GM21367 (cell line): Measurements from ENCODE around the gene NEURL3.
"Not testable (repeated sequence)": the region's sequence is repeated elsewhere in the genome, so short reads cannot be mapped to it uniquely, and the experiment has no call there.

Experiments
- ATAC-seq: cut with Tn5 transposase; IDR thresholded peaks from one replicate; pipeline ENCODE4 v1.9.1; 2021; ENCODE audit not compliant: unreplicated experiment

NEURL3 gene

GRCh38 chr2:96508521-96509113, 3.5 kb upstream of the NEURL3 start:
- ATAC-seq: no peak

DNA sequence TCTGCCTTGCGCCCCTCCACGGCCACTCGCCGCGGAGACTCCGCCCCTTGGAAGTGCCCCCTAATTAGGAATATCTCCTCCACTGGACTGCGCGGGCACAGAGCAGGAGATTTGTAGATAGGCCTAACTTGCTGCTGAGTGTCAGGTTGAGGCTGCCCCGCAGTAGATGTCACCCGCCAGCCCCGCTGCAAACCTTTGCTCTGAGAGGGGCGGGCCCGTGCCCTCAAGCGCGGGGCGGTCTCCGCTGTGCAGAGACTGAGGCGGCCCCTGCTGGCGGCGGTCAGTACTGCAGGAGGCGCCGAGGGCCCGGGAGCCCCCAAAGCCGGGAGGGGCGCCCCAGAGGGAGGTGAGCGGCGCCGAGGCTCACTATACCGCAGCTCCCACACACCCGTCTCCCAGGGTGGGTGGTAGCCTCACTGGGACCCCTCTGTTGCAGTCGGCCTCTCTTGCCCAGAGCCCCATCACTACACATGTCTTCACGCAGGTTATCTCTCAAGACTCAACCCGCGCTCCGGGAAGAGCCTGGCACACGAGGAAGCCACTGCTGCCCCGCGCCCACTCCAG, 2.9 kb upstream of the NEURL3 start:
- ATAC-seq: no peak

GRCh38 chr2:96506907-96507240, 1.7 kb upstream of the NEURL3 start:
- ATAC-seq: no peak

DNA sequence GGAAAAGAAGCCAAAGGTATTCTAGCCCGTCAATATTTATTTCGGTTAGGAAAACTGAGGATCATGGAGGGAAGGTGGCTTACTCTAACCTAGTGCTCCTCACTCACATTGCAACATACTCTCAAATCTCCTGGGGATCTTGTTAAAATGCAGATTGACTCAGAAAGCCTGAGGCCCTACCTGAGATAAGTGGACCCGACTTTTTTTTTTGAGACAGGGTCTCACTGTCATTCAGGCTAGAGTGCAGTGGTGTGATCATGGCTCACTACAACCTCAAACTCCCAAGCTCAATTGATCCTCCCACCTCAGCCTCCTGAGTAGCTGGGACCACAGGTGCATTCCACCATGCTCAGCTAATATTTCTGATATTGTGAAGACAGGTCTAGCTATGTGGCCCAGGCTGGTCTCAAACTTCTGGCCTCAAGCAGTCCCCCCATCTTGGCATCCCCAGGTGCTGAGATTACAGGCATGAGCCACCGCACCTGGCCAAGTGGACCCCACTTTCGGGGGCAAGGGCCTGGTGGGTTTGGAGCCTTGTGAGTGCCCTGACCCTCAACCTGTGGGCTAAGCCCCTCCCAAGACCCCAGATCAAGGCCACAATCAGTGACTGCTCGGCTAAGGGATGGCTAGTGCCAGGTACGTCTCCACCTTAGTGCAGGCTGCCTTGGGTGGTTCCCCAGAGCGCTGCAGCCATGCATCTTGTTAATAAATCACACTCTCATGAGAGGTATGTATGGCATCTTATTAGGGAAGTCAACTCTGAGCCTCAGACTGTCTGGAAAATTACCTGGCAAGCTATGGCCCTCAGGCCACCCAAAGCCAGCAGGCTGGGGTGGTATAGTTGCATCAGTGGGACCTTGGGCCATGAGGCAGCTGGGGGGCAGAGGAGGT, 1.1 kb upstream of the NEURL3 start:
- ATAC-seq: no peak

DNA sequence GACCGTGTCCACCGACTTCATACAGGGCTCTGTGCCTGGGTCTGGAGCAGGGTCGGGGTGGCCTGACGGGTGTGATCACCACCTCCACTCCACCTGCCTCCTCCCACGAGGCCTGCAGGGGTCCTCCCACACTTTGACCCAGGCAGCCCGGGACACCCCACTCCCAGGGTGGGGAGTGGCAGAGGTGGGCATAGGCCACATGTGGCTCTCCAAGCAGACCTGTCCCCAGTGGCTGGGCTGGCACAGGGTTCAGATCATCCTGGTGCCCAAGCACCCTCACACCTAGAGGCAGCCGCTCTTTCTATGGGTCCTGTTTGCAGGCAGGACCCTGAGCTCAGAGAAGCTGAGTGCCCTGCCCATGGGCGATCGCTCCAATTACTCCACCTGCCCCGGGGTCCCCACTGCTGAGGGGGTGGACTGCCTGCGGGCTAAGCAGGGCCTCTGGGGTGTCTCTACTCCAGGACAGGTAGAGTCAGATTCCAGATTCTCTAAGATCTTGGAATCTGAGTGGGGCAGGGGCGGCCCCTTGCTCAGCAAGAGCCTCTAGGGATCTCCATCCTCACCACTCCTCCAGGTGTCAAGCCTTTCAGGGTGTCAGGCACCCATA, 1.4 kb downstream of the NEURL3 start:
- no peak for ATAC-seq

DNA sequence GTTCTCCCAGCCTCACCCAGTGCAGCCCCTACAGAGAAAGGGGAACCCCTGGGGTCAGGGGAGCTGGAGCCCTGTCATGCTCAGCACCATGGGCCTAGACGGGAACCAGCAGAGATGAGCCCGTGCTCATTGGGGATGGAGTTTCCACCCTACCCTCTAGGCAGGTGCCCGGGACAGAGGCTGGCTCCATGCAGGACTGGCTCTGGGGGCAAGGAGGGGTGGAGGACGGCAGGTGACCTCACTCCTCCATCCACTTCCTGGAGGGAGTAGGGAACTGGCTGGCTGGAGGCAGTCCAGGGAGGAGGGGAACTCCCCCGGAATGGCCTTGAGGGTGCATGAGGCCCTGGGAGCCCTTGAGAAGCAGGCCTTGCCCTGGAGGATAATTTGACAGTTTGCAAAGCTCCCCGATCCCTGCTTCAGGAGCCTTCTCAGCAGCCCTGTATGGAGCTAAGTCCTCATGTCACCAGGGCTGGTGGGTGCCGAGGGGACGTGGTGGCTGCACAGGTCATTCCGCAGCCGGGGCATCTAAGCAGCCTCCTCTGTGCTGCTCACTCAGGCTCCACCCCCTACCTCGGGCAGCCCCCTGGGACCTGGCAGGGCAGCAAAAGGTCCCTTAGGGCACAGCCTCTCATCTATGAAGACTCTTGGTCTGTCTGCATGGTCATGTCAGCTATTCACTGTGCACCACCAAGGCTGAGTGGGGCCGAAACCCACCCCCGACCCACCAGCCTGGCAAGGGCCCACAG, 2.1 kb downstream of the NEURL3 start:
- ATAC-seq: no peak

DNA sequence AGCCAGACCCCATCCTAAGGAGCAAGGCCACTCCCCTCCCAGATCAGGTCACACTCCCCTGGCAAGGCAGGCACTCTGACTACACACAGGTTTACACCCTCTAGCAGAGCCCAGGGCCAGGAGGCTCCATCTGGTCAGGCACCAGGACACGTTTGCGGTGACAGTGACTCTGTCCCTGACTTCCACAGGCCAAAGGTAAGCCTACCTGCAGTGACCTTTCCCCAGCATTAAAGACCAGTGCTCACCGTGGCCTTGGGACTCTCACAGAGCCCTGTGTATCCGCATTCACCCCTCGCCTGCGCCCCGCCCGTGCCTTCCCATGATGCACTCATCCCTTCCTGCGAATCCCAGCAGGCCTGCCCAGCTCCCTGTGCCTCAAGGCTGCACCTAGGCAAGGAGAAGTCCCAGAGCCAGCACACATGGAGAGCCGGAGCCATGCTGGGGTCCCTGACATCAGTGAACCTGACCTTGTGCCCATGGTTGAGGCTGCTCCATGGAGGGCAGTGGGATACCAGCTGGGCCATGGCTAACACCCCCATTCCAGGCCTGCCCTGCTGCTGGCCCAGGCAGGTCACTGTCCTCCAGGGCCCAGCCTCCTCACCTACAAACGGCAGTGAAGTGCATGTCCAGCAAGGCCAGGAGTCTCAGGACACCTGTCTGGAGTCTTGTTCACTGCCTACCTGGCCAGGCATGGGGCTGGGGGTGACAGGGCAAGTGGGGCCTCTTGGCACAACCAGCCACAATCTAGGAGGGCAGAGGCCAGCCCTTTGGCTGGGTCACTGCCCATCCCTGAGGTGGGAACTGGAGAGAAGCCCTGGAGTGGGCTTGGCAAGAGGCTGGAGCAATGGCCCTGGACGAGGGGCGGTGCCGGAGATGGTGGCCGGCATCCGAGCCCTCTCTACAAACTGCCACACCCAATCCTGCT, 3.0 kb downstream of the NEURL3 start:
- ATAC-seq: no peak

- no peak for ATAC-seq
Measured at GRCh38 chr2:96501471-96501874, 3.7 kb downstream of the NEURL3 start.

GRCh38 chr2:96500385-96501066, 4.6 kb downstream of the NEURL3 start:
- no peak for ATAC-seq

DNA sequence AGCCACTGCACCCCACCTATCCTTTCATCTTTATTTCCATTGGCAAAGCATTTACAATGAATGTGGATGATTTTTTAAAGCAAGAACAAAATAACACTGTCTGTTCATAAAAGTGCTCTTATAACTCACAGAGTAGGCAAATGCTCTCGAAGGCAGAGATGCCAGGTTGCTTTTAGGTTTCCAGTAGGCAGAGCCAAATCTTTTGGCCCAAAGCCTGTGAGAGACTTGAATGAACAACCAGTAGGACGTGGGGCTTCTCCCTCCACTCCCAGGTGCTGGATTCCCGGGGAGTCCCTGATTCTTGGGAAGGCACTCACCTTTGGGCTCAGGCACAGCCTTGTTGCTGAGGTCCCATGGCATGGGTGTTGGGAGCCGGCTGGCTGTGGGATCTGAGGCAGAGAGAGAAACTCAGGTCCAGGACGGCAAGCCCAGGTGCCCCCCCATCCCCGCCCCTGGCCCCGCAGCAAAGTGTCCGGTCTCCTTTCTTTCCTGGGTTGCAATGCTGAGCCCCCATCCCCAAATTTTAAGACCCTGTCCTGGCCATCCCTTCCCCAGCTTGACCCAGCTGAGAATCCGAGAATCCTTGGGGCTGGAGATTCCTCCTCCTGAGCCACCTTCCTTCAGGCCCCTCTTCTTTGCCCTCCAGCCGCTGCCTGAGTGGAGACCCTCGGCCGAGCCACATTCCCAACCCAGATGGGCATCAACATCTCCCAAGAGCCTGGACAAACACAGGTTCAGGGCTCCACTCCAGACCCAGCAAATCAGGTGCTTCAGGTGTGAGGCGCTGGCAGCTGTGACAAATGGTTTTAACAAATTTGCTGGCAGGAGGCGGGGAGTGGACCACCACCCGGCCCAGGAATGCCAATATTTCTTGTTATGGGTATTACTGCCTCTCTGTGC, 5.8 kb downstream of the NEURL3 start:
- no peak for ATAC-seq

GRCh38 chr2:96498611-96499010, 6.5 kb downstream of the NEURL3 start:
- not testable (repeated sequence) for ATAC-seq

DNA sequence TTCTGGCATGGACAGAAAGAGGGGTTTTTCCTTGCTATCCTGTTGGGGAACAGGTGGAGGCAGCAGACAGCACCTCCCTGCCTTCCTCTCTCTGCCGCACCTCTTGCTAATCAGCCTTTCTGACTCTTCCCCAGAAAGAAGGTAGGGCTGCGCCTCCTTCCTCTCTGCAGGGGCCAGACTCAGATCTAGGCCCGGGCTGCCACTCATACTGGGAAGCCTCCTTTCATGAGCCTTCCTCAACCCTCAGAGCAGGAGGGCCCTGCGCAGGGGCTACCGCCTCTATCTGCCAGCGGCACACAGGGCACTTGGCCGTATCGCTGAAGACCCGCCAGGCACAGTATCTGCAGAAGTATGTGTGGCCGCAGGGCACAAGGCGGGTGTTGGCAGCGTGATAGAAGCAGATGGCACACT, 7.1 kb downstream of the NEURL3 start:
- no peak for ATAC-seq

- ATAC-seq: no peak
Measured at GRCh38 chr2:96495982-96496629, 9.1 kb downstream of the NEURL3 start.

- no peak for ATAC-seq
Measured at GRCh38 chr2:96494188-96494587, 11.0 kb downstream of the NEURL3 start.

- no peak for ATAC-seq
Measured at GRCh38 chr2:96493072-96493471, 12.1 kb downstream of the NEURL3 start.

- ATAC-seq: no peak
Measured at GRCh38 chr2:96491860-96492497, 13.2 kb downstream of the NEURL3 start.

DNA sequence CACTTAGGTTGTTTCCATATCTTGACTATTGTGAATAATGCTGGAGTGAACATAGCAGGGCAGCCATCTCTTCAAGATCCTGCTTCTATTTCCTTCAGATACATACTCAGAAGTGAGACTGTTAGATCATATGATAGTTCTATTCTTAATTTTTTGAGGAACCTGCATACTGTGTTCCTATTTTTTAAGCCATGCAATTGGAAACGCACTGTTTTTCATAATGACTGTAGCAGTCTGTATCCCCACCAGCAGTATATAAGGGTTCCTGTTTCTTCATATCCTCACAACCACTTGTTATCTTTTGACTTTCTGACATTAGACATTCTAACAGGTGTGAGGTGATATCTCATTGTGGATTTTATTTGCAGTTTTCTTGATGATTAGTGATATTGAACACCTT, 15.5 kb downstream of the NEURL3 start:
- ATAC-seq: no peak

GRCh38 chr2:96489261-96489660, 15.9 kb downstream of the NEURL3 start:
- no peak for ATAC-seq
